Fibroblast of villous mesenchyme (primary cell): ENCODE measurements around the gene PRR18. TPM values are rescaled to one million over a fixed set of nuclear protein-coding genes. Genes with fewer than 3 reads are reported as not detected.

Experiments used
- DNase-seq: peaks from one replicate; pipeline ENCODE4 v3.0.0-alpha.2; 2010; ENCODE audit warnings: low read depth
- H3K4me3 ChIP-seq: 2 replicates; pipeline ENCODE4 v1.5.1; 2011; ENCODE audit warnings: low read depth, mild to moderate bottlenecking, low read length
- total RNA-seq: library from RNA; depleted of rRNA; stranded (reverse); fragments of >200 nt; gene quantifications from 2 replicates; pipeline ENCODE4 v1.2.3, GENCODE V29; 2012
- TF ChIP-seq, protein P1 (sequence below): IDR thresholded peaks from 2 replicates; pipeline ENCODE4 v1.5.1; 2012; ENCODE audit warnings: low read depth, mild to moderate bottlenecking, low read length; ENCODE audit not compliant: insufficient read depth

Gene PRR18
- total RNA-seq, 1 donor, result under 0.01 TPM

DNA sequence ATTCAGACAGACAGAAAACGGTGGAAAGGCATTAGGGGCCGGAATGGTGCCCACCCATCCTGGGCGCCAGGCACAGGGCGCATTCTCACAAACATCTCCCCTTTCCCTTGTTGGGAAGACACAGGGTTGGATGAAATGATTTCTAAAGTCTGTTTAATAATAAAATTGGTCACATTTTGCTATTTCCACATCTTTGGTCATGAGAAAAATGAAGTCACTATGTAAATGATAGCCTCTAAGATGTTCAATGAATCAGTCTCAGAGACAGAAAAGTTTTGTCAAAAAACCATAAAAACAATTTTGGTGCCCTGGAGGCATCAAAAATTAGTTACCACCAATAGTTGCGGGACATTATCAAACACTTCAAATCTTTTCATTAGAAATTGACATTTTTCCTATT lies 40.7 kb downstream of the PRR18 start:
- H3K4me3 ChIP-seq, result no peak overlapping the region
- TF ChIP-seq, protein P1, sequence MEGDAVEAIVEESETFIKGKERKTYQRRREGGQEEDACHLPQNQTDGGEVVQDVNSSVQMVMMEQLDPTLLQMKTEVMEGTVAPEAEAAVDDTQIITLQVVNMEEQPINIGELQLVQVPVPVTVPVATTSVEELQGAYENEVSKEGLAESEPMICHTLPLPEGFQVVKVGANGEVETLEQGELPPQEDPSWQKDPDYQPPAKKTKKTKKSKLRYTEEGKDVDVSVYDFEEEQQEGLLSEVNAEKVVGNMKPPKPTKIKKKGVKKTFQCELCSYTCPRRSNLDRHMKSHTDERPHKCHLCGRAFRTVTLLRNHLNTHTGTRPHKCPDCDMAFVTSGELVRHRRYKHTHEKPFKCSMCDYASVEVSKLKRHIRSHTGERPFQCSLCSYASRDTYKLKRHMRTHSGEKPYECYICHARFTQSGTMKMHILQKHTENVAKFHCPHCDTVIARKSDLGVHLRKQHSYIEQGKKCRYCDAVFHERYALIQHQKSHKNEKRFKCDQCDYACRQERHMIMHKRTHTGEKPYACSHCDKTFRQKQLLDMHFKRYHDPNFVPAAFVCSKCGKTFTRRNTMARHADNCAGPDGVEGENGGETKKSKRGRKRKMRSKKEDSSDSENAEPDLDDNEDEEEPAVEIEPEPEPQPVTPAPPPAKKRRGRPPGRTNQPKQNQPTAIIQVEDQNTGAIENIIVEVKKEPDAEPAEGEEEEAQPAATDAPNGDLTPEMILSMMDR, result no peak
- no peak for DNase-seq

DNA sequence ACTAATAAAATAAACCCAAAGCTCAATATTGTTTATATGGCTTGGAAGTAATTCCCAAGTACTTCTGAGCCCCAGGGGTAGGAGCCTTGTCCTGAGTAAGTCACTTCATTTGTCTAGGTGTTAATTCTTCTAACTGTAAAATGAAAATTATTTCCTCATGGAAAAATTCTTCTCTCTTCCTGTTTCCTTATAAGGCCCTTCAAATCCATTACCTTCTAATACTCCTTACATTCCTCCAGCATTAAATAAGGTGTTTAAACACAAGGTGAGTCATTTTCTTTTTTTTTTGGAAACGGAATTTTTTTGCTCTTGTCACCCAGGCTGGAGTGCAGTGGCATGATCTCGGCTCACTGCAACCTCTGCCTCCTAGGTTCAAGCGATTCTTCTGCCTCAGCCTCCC lies 41.9 kb downstream of the PRR18 start:
- H3K4me3 ChIP-seq, result no peak overlapping the region
- TF ChIP-seq, protein P1, result no peak
- DNase-seq, result no peak

DNA sequence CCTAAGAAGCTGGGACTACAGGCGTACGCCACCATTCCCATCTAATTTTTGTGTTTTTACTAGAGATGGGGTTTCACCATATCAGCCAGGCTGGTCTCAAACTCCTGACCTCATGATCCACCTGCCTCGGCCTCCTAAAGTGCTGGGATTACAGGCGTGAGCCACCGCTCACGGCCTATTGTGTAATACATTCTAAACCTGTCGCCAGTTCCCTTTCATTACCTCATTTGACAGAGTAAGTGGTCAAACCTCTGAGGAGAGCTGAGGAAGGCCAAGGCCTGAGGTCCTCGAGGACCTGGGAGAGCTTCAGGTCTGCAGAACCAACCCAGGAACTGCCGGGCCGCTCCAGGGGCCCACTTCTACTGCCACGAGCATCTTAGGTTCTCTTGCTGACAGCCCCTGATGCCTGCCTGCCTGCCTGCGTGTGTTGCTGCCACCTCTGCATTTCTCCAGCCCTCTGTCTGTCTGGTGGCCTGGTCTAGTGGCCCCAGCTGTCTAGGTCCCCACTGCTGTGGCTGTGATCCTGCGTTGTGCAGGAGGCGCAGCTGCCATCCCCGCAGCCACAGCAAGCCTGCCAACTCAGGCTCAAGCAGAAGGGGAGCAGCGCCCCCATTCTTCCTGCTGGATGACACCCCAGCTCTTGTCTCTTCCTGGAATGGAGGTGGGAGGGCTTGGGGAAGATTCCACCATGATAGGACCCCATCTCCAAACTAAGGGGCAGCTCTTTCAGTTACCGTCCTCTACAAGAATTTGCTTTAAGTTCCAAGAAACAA lies 45.3 kb downstream of the PRR18 start:
- no peak overlapping the region for H3K4me3 ChIP-seq
- DNase-seq, result no peak
- TF ChIP-seq, protein P1, result no peak

DNA sequence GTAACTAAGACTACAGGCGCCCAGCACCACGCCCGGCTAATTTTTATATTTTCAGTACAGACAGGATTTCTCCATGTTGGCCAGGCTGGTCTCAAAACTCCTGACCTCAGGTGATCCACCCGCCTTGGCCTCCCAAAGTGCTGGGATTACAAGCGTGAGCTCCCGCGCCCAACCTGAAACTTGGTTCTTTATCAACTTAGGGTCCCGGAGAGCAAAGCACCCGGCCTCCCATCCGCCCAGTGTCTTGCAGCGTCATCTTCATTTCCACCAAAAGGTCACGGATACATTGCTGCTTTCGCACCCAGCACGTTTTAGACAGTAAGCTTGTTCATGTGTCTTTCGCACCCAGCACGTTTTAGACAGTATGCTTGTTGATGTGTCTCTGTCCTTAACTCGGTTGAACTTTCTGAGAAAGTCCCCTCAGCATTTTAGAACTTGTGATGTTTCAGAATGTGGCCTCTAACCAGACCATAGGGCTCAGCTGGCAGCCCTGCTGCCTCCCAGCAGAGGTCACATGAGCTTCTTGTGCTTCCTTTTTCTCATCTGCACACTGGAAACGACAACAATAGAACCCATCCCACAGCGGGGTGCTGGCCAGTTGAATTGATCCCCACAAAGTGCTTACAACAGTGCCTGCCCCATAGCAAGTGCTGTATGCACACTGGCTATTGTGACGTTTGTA lies 48.8 kb downstream of the PRR18 start:
- DNase-seq, result no peak
- H3K4me3 ChIP-seq, result no peak overlapping the region
- TF ChIP-seq, protein P1, result no peak

DNA sequence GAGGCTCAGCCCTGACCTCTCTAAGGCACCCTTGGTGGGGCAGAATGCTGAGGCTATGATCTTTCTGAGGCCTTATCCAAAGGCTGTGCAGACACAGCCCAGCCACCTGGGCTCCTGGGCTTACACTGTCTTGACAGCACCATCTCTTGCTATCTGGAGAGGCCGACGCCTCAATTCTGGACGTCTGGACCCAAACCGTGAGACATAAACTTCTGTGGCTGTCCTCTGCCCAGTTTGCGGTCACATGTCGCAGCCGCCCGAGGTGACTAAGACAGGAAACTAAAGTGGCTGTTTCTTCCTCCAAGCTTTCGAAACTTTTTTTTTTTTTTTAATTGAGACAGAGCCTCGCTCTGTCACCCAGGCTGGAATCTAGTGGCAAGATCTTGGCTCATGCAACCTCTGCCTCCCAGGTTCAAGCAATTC lies 49.3 kb downstream of the PRR18 start:
- no peak overlapping the region for H3K4me3 ChIP-seq
- TF ChIP-seq, protein P1, result no peak
- DNase-seq, result no peak

DNA sequence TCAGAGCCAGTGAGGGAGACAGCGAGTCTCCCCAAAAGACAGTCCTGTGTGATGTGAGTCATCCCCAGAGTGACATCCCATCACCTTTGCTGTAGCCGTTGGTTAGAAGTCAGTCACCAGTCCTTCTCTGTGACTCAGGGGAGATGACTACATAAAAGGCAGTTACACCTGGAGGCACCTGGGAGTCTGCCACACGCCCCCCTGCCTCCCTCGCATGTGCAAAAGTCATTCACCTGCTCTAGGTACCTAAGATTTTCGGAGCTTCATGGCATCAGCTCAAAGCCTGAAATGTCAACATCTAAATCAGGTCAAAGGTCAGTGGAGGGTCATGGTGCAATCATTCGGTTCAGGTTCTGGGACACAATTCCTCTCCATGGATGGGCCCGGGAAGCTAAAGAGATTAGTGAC lies 50.3 kb downstream of the PRR18 start:
- no peak overlapping the region for H3K4me3 ChIP-seq
- DNase-seq, result no peak
- TF ChIP-seq, protein P1, result no peak

Other genes starting within 250 kb of the PRR18 start
- not detected in 2 replicates for gene TBXT, start 140.5 kb downstream of the PRR18 start, total RNA-seq
- 20.9 and 37.1 TPM in 2 replicates for gene SFT2D1, start 34.2 kb upstream of the PRR18 start, total RNA-seq
- 15.1 and 22.0 TPM in 2 replicates for gene MPC1, start 74.5 kb upstream of the PRR18 start, total RNA-seq